ENCODE measurements around the gene SLC35G3.

DNA sequence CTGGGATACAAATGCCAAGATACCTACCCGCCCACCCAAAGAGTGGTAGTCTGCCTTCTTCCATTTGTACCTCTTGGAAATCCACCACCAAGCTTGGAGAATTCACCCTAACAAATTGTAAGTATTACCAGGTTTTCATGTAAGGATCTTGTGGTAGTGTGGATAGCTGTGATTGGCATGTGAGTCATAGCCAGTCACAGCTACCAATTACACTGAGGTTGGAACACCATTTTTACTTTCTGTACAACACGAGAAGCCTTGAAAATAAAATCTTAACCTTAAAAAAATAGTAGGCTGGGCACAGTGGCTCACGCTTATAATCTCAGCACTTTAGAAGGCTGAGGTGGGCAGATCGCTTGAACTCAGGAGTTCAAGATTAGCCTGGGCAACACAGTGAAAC, 18.5 kb upstream of the SLC35G3 start:
- TF ChIP-seq, protein P1, sequence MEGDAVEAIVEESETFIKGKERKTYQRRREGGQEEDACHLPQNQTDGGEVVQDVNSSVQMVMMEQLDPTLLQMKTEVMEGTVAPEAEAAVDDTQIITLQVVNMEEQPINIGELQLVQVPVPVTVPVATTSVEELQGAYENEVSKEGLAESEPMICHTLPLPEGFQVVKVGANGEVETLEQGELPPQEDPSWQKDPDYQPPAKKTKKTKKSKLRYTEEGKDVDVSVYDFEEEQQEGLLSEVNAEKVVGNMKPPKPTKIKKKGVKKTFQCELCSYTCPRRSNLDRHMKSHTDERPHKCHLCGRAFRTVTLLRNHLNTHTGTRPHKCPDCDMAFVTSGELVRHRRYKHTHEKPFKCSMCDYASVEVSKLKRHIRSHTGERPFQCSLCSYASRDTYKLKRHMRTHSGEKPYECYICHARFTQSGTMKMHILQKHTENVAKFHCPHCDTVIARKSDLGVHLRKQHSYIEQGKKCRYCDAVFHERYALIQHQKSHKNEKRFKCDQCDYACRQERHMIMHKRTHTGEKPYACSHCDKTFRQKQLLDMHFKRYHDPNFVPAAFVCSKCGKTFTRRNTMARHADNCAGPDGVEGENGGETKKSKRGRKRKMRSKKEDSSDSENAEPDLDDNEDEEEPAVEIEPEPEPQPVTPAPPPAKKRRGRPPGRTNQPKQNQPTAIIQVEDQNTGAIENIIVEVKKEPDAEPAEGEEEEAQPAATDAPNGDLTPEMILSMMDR (conservative IDR thresholded peaks at IDR 0.05 in 1 of 2, IDR thresholded peaks at IDR 0.05 in 1 of 2; ENCODE audit: low read depth in 1 of 2, low read length in 2 of 2), result no peak
- no peak for TF ChIP-seq EZH2 (IDR thresholded peaks at IDR 0.05; ENCODE audit: low read length, missing control alignments)
